HG03460 (cell line): Measurements from ENCODE around the gene KLHL14.
"Not testable (repeated sequence)": the region's sequence is repeated elsewhere in the genome, so short reads cannot be mapped to it uniquely, and the experiment has no call there.

ENCODE experiments used
- ATAC-seq: cut with Tn5 transposase; IDR thresholded peaks from one replicate; pipeline ENCODE4 v1.9.1; 2021; ENCODE audit not compliant: unreplicated experiment

KLHL14 gene

GRCh38 chr18:32772581-32773381 is at the start of gene KLHL14:
TSS of gene KLHL14 (minus strand) at chr18:32773023. CDS start at chr18:32770591, 2,432 bp downstream.
- ATAC-seq: no peak

- ATAC-seq: no peak
Observed at GRCh38 chr18:32822197-32822596, 49.4 kb upstream of the KLHL14 start.

GRCh38 chr18:32815881-32816280 is 43.1 kb upstream of the KLHL14 start:
- no peak for ATAC-seq

GRCh38 chr18:32812342-32812741 is 39.5 kb upstream of the KLHL14 start:
- ATAC-seq: no peak

- no peak for ATAC-seq
Observed at GRCh38 chr18:32810314-32810713, 37.5 kb upstream of the KLHL14 start.

- ATAC-seq: no peak
Observed at GRCh38 chr18:32805354-32805753, 32.5 kb upstream of the KLHL14 start.

GRCh38 chr18:32804134-32804888 is 31.5 kb upstream of the KLHL14 start:
- no peak for ATAC-seq

- peak; percentile 89 for ATAC-seq
Observed at GRCh38 chr18:32803568-32803967, 30.7 kb upstream of the KLHL14 start.

GRCh38 chr18:32802591-32803451 is 30.0 kb upstream of the KLHL14 start:
- peak; percentile 53 for ATAC-seq

- no peak for ATAC-seq
Observed at GRCh38 chr18:32801228-32801627, 28.4 kb upstream of the KLHL14 start.

GRCh38 chr18:32798209-32798960 is 25.6 kb upstream of the KLHL14 start:
- ATAC-seq: no peak

GRCh38 chr18:32794667-32795066 is 21.8 kb upstream of the KLHL14 start:
- ATAC-seq: not testable (repeated sequence)

- ATAC-seq: no peak
Observed at GRCh38 chr18:32779010-32779409, 6.2 kb upstream of the KLHL14 start.

GRCh38 chr18:32777049-32777448 is 4.2 kb upstream of the KLHL14 start:
- ATAC-seq: no peak

- ATAC-seq: no peak
Observed at GRCh38 chr18:32776561-32776960, 3.7 kb upstream of the KLHL14 start.

- ATAC-seq: no peak
Observed at GRCh38 chr18:32775628-32776027, 2.8 kb upstream of the KLHL14 start.

GRCh38 chr18:32773382-32773712 is 524 bp upstream of the KLHL14 start:
- ATAC-seq: no peak

- no peak for ATAC-seq
Observed at GRCh38 chr18:32771871-32772580, 797 bp downstream of the KLHL14 start.

GRCh38 chr18:32771169-32771751 is 1.6 kb downstream of the KLHL14 start:
- no peak for ATAC-seq
